GM18873 (cell line): ENCODE measurements around the gene AFDN.

Experiments used
- ATAC-seq: cut with Tn5 transposase; IDR thresholded peaks from one replicate; pipeline ENCODE4 v1.9.1; 2021; ENCODE audit warnings: mild to moderate bottlenecking, moderate library complexity, moderate number of reproducible peaks; ENCODE audit not compliant: unreplicated experiment, low FRiP score

The AFDN gene

DNA sequence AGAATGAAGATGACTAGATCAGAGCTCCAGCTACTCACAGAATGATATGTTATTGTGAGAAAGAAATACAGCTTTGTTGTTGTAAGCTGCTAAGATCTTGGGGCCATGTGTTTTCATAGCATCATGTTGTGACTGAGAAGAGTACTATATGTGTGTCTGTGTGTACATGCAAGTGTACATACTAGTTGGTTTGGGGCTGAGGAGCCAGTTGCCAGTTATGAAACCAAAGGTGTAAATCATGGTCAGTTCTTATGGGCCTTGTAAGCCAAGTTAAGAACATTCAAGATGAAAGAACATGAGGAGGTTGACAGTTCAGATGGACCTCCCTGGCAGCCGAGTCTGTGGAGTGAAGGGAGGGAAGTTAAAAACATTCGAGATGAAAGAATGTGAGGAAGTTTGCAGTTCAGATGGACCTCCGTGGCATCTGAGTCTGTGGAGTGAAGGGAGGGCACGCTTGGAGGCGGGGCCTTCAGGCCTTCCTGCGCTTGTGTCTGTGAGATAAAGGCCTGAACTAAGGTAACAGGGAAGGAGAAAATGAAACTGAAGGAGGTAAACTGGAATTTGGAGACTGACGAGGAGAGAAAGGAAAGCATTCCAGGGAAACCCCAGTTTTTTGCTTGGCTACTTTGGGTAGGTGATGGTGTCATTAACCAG, 13.9 kb downstream of the AFDN start:
- ATAC-seq, result no peak

DNA sequence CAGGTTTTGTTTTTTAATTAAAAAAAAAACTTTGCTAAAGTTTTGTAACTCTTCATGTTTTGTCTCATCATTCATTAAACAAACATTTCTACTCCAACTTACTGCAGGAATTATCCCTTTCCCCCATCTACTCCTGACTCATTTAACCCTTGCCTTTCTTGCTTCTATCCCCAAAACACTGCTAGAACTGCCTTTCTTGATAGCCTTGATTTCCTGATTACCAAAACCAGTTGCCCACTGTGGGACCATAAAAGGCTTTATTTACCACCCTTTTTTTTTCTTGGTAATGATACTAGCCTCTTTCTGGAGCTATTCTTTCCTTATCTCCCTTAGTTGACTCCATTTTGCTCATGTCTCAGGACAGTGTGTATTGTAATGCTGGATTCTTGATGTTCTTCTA, 15.3 kb downstream of the AFDN start:
- ATAC-seq, result no peak

DNA sequence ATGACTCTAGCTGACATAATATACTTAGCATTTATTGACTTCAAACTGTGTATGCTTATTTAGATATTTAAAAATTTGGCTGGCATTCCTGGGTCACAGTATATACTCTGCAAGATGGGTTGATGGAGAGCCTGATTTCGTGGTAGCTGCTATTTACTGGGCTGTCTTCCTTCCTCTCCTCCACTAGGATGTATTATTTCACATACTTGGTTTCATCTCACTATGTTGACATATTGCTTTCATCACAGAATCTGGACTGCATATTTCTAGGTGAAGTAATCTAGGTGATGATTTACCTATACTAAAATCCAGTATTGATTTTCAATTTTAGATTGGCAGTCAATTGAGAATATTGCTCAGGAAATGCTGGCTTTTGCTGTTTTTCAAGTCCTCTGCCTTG, 15.7 kb downstream of the AFDN start:
- no peak for ATAC-seq

DNA sequence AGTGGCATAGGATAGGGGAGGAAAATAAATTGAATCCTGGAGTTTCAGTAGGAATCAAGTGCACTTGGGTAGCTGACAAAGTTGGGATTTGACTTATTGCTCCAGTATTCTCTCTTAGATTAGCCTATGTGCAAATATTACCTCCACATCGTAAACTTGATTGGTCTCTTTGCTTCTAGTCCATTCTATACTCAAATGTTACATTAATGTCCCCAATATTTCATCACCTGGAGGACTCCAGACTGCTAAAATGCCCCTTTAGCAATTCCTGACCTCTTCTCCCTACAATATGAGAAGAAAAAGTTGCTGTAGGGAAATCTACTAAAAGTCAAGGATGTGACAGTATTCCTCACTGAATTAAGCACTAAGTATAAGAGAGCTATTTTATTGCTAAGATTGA, 16.3 kb downstream of the AFDN start:
- no peak for ATAC-seq

DNA sequence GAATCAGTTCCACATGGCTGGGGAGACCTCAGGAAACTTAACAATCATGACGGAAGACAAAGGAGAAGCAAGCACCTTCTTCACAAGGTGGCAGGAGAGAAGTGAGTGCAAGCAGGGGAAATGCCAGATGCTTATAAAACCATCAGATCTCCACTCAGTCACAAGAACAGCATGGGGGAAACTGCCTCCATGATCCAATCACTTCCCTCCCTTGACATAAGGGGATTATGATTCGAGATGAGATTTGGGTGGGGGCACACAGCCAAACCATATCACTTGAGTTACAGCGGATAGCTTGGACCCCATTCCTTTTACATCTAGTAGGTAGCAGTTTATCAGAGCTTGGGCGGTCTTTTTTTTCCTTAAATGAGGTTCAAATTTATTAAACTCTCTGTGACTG, 19.1 kb downstream of the AFDN start:
- ATAC-seq, result no peak

DNA sequence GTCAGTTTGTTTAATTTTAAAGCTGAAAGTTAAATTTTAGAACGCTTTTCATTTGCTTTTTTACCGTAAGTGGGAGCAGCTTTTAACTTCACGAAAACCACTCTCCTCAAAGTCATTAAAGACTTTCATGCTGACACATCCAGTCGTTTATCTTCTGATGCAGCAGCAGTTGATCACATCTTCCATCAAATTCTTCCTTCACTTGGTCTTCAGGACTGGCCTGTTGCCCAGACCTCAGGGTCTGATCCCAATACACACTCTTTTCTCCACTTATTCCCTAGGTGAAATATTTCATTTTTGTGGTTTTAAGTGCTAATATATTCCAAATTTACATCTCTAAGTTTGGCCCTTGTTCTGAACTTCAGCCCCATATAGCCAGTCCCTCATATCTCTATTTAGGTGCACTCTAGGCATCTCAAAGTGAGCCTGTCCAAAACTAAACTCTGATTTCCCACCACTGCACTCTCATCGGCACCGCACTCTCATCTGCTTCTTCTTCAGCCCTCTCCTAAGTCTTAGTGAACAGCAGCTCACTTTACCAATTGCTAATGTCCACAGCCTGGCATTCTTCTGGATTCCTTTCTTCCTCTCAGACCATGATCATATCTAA, 20.4 kb downstream of the AFDN start:
- no peak for ATAC-seq

DNA sequence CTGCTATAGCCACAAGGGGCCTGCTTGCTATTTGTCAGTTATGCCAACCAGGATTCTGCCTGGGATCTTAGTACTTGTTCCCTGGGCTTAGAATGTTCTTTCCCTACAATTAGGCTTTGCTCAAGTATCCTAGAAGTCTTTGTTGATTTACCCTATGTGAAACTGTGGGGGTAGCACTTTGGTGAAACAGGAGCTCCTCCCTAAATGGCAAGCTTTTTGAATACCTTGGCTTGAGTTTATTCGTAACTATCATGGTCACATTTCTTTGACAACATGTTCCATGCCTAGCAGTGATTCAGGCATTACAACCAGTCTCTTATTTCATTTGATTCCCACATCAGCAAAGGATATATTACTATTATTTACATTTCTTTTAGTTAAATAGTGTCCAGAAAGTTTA, 21.2 kb downstream of the AFDN start:
- no peak for ATAC-seq

DNA sequence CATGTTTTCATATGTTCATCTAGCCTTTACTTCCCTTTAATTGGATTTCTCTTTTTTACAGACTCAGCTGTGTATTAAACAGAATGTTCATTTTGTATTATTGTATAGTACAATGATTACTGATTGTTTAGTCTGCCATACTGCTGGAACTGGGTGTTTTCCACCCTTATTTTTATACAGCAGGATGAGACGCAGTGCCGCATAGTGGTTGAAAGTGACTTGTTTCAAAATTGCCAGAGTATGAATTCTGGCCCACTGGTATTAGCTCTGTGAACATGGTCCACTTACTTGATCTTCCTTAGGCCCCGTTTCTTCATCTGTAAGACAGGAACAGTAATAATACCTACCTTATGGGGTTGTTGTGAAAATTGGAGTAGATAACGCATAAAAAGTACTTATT, 22.1 kb downstream of the AFDN start:
- no peak for ATAC-seq

DNA sequence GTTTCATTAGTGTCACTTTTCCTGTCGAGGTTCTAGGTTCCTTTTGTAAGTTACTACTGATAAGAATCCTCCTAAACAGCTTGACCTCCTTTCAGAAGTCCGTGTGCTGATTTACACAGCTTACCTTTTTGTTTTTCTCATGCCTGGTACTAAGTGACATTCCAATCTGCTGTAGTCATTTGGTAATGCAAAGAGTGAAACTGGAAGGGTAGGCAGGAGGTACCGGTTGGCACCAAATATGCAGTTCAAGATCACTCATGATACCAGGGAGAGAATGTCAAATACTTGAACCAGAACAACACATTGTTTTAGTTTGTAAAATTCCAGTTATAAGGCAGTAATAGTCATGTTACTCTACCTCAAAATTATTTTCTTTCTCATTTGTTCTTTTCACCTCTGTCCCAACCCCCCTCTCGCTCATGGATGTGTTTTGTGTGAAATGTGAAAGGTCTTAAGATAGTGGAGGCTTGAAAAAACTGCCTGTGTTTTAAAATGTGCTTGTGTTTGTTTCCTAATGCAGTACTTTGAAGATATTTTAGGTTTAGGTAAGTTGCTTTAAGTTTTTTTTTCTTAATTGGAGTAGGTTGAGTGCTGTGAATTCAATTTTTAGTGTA, 23.2 kb downstream of the AFDN start:
- ATAC-seq, result no peak

DNA sequence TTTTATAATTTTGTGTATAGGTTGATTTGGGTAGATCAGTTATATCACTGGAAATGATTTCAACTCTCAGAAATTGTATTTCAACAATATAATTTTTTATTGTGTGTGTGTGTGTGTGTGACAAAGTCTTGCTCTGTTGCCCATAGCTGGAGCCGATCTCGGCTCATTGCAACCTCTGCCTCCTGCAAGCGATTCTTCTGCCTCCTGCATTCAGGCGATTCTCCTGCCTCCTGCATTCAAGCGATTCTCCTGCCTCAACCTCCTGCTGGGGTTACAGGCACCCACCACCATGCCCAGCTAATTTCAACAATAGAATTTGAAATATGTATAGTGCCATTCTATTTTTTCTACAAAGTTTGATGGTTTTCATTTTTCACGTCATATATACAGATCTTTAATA, 24.1 kb downstream of the AFDN start:
- ATAC-seq, result no peak

DNA sequence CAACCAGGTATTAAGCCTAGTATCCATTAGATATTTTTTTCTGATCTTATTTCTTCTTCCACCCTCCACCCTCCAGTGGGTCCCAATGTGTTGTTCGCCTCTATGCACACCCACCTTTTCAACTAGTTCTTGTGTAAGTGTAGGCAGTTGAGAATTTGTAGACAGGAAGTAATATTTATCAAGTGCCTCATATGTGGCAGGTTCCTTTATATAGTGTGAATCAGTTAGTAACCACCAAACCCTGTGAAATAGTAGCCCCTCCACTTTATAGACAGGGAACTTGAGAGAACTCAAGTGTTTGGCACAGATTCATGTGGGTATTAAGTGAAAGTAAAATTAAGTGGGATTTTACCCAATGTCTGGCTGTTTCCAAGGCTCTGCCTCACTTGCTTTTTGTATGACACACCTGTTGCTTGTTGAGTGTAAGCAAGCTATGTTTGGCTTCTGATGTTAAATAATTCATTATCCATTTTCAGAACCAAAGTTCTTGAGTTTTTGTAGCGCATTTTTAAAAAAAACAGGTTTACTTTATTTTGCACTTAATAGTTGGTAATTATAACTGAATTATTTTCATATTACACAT, 24.8 kb downstream of the AFDN start:
- ATAC-seq, result no peak

DNA sequence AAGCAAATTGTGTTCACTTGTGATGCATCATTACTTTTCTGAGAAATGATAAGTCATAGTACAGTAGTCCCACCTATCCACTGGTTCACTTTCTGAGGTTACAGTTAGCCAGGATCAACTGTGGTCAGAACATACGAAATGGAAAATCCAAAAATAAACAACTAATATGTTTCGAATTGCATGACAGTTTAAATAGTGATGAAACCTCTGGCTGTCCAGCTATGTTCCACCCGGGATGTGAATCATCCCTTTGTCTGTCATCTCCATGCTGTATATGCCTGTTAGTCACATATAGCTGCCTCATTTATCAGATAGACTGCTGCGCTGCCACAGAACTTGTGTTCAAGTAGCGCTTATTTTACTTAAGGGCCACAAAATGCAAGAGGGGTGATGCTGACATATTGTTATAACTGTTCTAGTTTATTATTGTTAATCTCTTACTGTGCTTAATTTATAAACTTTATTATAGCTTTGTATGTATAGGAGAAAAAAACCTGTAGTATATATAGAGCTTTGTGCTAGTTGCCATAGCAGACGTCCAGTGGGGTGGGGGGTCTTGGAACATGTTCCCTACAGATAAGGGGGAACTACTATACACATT, 29.2 kb downstream of the AFDN start:
- no peak for ATAC-seq

DNA sequence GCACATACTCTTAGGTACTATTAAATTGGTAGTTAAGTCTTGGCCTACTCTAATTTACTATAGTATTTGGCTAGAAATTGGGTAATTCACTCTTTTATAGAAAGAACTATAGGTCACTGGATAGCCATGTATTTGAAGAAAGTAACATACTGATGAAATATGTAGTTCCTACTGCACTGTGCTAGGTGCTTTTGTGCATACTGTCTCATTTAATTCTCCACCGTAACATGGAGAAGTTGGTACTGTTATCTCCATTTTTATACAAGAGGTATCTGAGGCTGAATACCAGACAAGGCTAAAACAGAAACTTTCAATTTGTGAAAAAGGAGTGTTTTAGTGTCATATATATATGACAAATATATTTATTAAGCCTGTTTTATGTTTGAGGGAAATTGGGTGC, 29.8 kb downstream of the AFDN start:
- ATAC-seq, result no peak

DNA sequence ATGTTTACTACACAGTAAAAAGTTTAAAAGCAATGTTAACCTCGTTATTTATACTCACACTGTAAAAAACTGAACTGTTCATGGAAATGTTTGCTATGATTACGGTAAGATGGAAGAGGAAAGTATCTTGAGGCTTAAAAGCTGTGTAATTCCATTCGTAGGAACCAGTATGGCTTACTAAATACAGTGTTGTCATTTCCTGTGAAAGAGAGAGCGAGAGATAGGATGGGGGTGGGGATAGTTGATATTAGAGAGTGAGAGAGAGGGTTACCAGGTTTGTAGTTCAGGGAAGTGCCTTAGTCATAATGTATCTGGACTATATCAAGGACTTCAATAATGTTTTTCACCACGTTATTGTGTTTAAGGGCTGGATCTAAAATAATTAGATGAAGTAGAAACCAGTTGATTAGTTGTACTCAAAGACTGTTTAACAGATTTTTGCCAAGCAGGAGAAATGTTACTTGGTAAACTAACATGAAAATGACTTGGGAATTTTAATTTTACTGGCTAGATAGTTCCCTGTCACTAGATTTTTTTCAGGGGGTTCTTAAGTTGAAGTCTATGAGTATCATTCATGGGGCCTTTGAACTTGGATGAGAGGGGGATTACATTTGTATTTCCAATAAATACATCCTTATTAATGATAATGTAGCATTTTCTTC, 30.4 kb downstream of the AFDN start:
- no peak for ATAC-seq

DNA sequence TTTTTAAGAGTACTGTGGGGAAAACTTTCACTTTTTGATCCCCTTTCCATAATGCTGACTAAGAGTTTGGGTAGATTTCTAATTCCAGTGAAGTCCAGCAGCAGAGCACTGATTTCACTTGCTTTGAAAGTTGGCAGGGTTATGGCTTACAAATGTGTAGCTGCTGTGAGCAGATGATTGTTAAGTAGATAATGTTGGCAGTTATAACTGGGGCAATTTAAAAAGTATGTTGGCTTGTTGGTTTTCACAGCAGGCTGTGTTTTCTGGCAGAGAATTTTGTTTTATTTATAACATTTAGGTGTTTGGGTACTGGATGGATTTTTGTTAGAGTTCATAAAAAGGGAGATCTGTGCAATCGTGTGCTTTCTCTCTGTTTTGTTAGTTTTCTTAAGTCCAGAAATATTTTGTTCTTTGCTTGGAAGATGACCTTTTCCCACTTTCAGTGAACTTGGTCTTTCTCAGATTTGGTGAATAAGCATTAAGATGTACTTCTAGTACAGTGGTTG, 31.4 kb downstream of the AFDN start:
- ATAC-seq, result no peak

DNA sequence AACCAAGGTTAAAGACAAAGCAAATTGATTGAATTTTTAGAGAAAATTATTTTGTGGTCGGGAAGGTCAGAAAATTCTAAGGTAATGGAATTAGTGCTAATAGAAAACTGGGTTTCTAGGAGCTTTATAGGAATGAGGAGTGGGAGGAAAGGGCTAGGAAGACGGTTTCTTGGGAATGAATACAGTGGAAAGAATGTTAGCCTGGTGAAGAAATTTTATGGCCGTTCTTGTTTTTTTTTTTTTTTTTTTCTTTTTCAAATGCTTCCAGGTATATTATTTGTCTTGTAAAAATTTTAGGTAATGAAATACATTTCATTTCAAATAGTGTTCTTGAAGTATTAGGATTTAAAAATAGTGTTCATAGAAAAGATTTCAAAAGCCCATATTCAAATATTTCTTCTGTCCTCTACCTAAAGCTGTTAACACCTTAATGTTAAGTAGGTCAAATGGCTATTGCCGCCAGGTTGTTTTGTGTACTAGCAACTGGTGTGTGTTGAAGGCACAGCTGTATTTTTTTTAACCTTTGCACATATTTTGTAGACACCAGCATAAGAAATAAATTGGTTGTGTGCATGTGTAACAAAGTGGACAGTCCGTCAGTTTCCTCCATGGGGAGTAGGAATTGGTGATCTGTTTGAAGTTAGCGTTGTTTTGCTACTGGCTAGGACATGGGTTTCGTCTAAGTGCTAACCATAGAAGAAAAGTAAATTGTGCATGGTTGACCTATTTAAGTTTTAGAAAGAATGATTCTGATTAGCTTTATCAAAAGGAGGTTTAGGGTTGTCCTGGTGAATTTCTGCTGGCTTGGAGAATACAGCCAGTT, 32.3 kb downstream of the AFDN start:
- no peak for ATAC-seq

DNA sequence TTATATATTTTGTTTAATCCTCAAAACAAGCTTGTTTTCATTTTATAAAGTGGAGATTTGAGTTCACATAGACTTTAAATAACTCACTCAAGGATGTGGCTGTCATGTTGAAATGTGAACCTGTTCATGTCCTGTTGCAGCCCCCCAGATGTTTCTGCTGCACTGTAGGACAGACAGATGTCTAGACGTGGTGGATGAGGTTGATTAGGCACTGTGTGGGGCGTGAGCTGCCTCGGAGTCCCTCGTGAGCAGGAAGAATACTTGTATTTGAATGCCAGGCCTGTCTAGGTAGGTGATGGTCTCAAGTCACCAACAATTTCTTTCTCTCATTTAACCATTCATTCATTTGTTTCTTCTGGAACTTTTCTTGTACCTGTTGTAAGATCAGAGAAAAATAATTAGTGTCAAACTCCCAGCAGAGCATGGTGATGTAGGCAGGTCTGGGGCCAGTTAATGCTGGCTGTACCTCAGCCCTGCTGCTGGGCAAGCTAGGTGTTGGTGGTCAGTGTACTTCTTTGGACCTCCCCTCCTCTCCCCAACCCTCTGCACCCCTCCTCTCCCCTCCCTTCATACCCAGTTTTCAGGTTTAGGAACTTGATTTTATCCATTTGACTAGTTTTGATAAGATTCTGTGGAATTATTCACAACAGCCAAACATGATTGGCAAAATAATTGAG, 34.0 kb downstream of the AFDN start:
- ATAC-seq, result no peak

DNA sequence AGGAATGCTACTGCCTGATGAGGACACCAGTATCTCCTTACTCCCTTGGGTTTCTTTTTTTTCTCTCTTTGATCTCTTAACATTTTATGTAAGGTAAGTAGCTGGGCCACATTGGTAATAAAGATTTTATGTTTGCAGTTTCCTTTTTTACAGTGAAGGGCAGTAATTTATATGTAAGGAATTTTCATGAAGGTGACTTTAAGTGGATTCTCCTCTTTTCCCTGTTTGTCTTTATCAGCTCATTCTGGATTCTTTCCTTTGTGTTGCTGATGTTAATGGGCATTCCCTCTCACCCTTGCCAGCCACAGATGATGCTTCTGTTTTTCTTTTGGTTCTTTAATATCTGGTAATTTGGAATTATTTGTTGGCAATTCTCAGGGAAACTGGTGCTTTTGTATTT, 34.7 kb downstream of the AFDN start:
- no peak for ATAC-seq

DNA sequence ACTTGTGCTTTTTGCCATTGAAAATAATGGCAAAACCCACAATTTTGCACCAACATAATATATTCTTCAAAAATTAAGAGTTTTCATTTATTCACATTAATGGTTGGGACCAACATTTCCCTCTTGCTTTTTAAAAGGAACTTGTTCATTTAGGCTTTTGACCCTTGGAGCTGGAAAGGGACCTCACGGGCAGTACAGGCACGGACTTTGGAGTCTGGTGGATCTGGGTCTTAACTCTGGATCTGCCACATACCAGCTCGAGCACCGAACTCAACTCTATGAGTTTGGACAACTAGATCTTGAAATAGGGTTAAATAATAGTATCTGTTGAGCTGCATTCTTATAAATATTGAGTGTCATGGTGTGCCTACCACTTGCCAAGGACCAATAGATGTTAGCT, 37.2 kb downstream of the AFDN start:
- ATAC-seq, result no peak
